K562 (cell line): ENCODE results near the gene ABCF2. TPM values are rescaled to one million over a fixed set of nuclear protein-coding genes. Genes with fewer than 3 reads are reported as not detected.

ENCODE experiments used
- ETV1 ChIP-seq: fragments of 450-650 bp; conservative IDR thresholded peaks from 2 replicates; pipeline ENCODE4 v1.6.1; 2016; ENCODE audit warnings: missing genetic modification characterization, control low read depth, low read depth, missing compliant biosample characterization
- MTF1 ChIP-seq: fragments of 250-450 bp; sonication (Bioruptor Pico); IDR thresholded peaks from 2 replicates; pipeline ENCODE4 v1.9.0; 2021; ENCODE audit warnings: moderate library complexity, mild to moderate bottlenecking, inconsistent platforms, borderline replicate concordance
- SNAPC5 ChIP-seq: fragments of 250-450 bp; sonication (Bioruptor Pico); IDR thresholded peaks from 2 replicates; pipeline ENCODE4 v1.8.0; 2021; ENCODE audit warnings: moderate library complexity, mild to moderate bottlenecking, inconsistent platforms
- TAF7 ChIP-seq: fragments of 450-650 bp; IDR thresholded peaks from 2 replicates; pipeline ENCODE4 v1.6.1; 2016; ENCODE audit warnings: missing genetic modification characterization, missing compliant biosample characterization
- TFE3 ChIP-seq: fragments of 450-650 bp; formaldehyde crosslinking; IDR thresholded peaks from 2 replicates; pipeline ENCODE4 v1.4.0; 2020; ENCODE audit warnings: mild to moderate bottlenecking, mixed read lengths
- ZNF253 ChIP-seq: fragments of 250-450 bp; sonication (Bioruptor Pico); conservative IDR thresholded peaks from 2 replicates; pipeline ENCODE4 v1.6.1; 2021; ENCODE audit warnings: mild to moderate bottlenecking
- ZNF436 ChIP-seq: fragments of 250-450, 450-650 bp; sonication (Bioruptor Pico); formaldehyde crosslinking; IDR thresholded peaks from 2 replicates; pipeline ENCODE4 v1.7.0; 2020; ENCODE audit warnings: mild to moderate bottlenecking
- ZNF583 ChIP-seq: fragments of 250-450 bp; sonication (Bioruptor Pico); IDR thresholded peaks from 2 replicates; pipeline ENCODE4 v1.4.0; 2020
- polyA plus RNA-seq, 8 experiments: library from polyadenylated mRNA; depleted of rRNA in 4 of 8; stranded (reverse) in 5 of 8; unstranded in 3 of 8; fragments of >200 nt; fragmentation: Nextera tagmentation in 2 of 8; fragmentation: Illumina TruSeq in 1 of 8; extraction: Ambion mirVana in 2 of 8; extraction: Trizol in 1 of 8; gene quantifications; 2 replicates each; pipeline versions ENCODE4 v1.2.1 to v1.2.3, GENCODE V29; 2011 to 2014; ENCODE audit warnings: inconsistent platforms in 1 of 8, missing spikeins in 1 of 8
- total RNA-seq, 7 experiments: library from RNA; depleted of rRNA in 6 of 7; stranded (reverse); fragments of >200 nt in 6 of 7; fragmentation: Illumina TruSeq in 2 of 7; extraction: Trizol in 2 of 7; gene quantifications; 2 replicates each; pipeline versions ENCODE4 v1.2.1 to v1.2.3, GENCODE V29; 2011 to 2021; ENCODE audit warnings: low replicate concordance in 1 of 7
- TF ChIP-seq, protein P1 (sequence below): IDR thresholded peaks from 3 replicates; pipeline ENCODE4 v1.6.1; 2011; ENCODE audit warnings: borderline replicate concordance, mild to moderate bottlenecking; ENCODE audit not compliant: insufficient read length, insufficient read depth
- TF ChIP-seq, protein P2 (sequence below): sonication (generic); formaldehyde crosslinking; IDR thresholded peaks from 2 replicates; pipeline ENCODE4 v1.5.0; 2020; ENCODE audit warnings: missing genetic modification reagents
- TF ChIP-seq, protein P3 (sequence below): sonication (generic); formaldehyde crosslinking; IDR thresholded peaks from 2 replicates; pipeline ENCODE4 v1.8.0; 2022; ENCODE audit warnings: mild to moderate bottlenecking, missing genetic modification reagents
- TF ChIP-seq, protein P4 (sequence below), 2 experiments: fragments of 450-650 bp in 1 of 2; sonication (generic) in 1 of 2; formaldehyde crosslinking in 1 of 2; IDR thresholded peaks; 2 replicates each; pipeline versions ENCODE4 v1.7.1 to v1.9.0; 2016 to 2022; ENCODE audit warnings: inconsistent platforms in 1 of 2, mild to moderate bottlenecking in 1 of 2, missing genetic modification reagents in 1 of 2

ABCF2 gene
- total and polyA plus RNA-seq, 9 of the 15 experiments (the other 6 are each of a cell fraction or from before 2014, with no cell fraction given) = 62.1 to 224 (median 113) TPM

- TF ChIP-seq, protein P1, sequence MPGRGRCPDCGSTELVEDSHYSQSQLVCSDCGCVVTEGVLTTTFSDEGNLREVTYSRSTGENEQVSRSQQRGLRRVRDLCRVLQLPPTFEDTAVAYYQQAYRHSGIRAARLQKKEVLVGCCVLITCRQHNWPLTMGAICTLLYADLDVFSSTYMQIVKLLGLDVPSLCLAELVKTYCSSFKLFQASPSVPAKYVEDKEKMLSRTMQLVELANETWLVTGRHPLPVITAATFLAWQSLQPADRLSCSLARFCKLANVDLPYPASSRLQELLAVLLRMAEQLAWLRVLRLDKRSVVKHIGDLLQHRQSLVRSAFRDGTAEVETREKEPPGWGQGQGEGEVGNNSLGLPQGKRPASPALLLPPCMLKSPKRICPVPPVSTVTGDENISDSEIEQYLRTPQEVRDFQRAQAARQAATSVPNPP = no peak
- TF ChIP-seq, protein P2, sequence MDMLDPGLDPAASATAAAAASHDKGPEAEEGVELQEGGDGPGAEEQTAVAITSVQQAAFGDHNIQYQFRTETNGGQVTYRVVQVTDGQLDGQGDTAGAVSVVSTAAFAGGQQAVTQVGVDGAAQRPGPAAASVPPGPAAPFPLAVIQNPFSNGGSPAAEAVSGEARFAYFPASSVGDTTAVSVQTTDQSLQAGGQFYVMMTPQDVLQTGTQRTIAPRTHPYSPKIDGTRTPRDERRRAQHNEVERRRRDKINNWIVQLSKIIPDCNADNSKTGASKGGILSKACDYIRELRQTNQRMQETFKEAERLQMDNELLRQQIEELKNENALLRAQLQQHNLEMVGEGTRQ = no peak
- TF ChIP-seq ZNF253 (CRISPR knock-in tag) = no peak
- no peak for TF ChIP-seq ZNF436
- TF ChIP-seq, protein P3, sequence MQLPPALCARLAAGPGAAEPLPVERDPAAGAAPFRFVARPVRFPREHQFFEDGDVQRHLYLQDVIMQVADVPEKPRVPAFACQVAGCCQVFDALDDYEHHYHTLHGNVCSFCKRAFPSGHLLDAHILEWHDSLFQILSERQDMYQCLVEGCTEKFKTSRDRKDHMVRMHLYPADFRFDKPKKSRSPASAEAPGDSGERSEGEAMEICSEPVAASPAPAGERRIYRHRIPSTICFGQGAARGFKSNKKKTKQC = peak; percentile 87
- TF ChIP-seq MTF1 (CRISPR knock-in tag) = no peak
- TF ChIP-seq ETV1 (tag) = 0 out of 2 replicates have a peak, but pooled peaks have one; percentile 26
- TF ChIP-seq TFE3 (CRISPR knock-in tag) = no peak
- TF ChIP-seq, protein P4, sequence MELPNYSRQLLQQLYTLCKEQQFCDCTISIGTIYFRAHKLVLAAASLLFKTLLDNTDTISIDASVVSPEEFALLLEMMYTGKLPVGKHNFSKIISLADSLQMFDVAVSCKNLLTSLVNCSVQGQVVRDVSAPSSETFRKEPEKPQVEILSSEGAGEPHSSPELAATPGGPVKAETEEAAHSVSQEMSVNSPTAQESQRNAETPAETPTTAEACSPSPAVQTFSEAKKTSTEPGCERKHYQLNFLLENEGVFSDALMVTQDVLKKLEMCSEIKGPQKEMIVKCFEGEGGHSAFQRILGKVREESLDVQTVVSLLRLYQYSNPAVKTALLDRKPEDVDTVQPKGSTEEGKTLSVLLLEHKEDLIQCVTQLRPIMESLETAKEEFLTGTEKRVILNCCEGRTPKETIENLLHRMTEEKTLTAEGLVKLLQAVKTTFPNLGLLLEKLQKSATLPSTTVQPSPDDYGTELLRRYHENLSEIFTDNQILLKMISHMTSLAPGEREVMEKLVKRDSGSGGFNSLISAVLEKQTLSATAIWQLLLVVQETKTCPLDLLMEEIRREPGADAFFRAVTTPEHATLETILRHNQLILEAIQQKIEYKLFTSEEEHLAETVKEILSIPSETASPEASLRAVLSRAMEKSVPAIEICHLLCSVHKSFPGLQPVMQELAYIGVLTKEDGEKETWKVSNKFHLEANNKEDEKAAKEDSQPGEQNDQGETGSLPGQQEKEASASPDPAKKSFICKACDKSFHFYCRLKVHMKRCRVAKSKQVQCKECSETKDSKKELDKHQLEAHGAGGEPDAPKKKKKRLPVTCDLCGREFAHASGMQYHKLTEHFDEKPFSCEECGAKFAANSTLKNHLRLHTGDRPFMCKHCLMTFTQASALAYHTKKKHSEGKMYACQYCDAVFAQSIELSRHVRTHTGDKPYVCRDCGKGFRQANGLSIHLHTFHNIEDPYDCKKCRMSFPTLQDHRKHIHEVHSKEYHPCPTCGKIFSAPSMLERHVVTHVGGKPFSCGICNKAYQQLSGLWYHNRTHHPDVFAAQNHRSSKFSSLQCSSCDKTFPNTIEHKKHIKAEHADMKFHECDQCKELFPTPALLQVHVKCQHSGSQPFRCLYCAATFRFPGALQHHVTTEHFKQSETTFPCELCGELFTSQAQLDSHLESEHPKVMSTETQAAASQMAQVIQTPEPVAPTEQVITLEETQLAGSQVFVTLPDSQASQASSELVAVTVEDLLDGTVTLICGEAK (IDR thresholded peaks at IDR 0.05) = 0 out of 2 replicates have a peak, but pooled peaks have one; percentile 36
- TF ChIP-seq, protein P4 (CRISPR knock-in tag; IDR thresholded peaks at IDR 0.05) = no peak
- TF ChIP-seq ZNF583 (CRISPR knock-in tag) = no peak
- no peak for TF ChIP-seq TAF7 (tag)
- no peak for TF ChIP-seq SNAPC5
Observed at GRCh38 chr7:151168003-151168786, 58.8 kb downstream of the ABCF2 start (continued).
